Measurements from ENCODE around the gene HBS1L.

The HBS1L gene

DNA sequence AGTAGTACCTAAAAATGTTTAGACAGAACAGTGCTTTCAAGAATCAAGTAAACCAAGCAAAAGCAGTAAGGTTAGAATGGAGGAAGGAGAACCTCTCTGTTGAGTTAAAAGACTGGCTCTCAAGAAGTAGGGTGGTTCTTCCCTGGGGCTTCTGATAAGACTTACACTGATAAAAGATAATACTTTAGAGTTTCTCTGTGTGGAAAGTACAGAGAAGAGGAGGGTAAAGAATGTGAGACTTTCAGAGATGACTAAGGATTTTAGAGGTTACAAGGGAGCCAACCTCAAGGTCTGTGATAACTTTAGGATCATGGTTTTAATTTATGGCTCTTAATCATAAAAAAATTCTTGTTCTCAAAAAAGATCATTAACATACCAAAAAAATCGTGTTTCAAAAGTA, 73.8 kb downstream of the HBS1L start:
- FAIRE-seq (no peak), DNase-seq (ENCODE audit: insufficient read length, low spot score) (no peak)
- TF ChIP-seq POLR2A (IDR thresholded peaks at IDR 0.05; ENCODE audit: low read depth, low read length) (no peak), POU2F2 (IDR thresholded peaks at IDR 0.05; ENCODE audit: low read depth, low read length) (no peak), PAX5 (IDR thresholded peaks at IDR 0.05; ENCODE audit: insufficient read depth, low read length, severe bottlenecking) (no peak), POLR2AphosphoS5 (IDR thresholded peaks at IDR 0.05; ENCODE audit: low read depth, low read length) (no peak), TAF1 (IDR thresholded peaks at IDR 0.05; ENCODE audit: low read depth, low read length) (no peak), SPI1 (IDR thresholded peaks at IDR 0.05; ENCODE audit: low read depth, low read length) (no peak)

DNA sequence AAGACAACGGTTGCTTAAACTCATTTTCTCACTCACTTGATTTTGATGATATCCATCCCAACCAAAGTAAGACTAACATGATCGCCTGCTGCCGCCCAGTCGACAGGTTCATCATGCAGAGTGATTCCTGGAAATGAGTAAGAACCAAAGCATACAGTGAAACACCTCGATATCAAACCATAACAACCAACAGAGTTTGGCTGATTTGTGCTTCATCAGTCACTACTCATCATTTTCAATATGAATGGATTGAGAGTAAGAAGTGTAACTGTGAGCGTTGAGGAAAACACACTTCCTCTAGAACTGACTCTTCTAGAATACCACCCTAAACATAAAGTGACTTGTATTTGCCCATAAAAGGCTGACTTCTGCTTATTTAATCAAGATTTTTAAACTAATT, 75.5 kb downstream of the HBS1L start:
- TF ChIP-seq PAX5 (IDR thresholded peaks at IDR 0.05; ENCODE audit: insufficient read depth, low read length, severe bottlenecking) (no peak), TAF1 (IDR thresholded peaks at IDR 0.05; ENCODE audit: low read depth, low read length) (no peak), SPI1 (IDR thresholded peaks at IDR 0.05; ENCODE audit: low read depth, low read length) (peak; percentile 75)
- FAIRE-seq (peak; percentile 94), DNase-seq (ENCODE audit: insufficient read length, low spot score) (no peak)

DNA sequence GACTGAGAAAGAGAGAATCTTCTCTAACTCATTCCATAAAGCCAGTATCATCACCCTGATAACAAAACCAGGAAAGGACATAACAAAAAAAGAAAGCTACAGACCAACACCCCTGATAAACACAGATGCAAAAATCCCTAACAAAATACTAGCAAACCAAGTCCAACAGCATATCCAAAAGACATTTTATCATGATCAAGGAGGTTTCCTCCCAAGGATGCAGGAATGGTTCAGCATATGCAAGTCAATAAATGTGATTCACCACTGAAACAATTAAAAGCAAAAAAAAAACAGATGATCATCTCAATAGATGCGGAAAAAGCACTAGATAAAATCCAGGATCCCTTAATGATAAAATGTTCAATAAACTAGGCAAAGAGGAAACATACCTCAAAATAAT, 80.3 kb downstream of the HBS1L start:
- DNase-seq (ENCODE audit: insufficient read length, low spot score) = no peak
- TF ChIP-seq SPI1 (IDR thresholded peaks at IDR 0.05; ENCODE audit: low read depth, low read length) (no peak), POLR2AphosphoS5 (IDR thresholded peaks at IDR 0.05; ENCODE audit: low read depth, low read length) (no peak), POU2F2 (IDR thresholded peaks at IDR 0.05; ENCODE audit: low read depth, low read length) (no peak), PAX5 (IDR thresholded peaks at IDR 0.05; ENCODE audit: insufficient read depth, low read length, severe bottlenecking) (no peak), POLR2A (IDR thresholded peaks at IDR 0.05; ENCODE audit: low read depth, low read length) (no peak), TAF1 (IDR thresholded peaks at IDR 0.05; ENCODE audit: low read depth, low read length) (no peak)
- FAIRE-seq = no peak

DNA sequence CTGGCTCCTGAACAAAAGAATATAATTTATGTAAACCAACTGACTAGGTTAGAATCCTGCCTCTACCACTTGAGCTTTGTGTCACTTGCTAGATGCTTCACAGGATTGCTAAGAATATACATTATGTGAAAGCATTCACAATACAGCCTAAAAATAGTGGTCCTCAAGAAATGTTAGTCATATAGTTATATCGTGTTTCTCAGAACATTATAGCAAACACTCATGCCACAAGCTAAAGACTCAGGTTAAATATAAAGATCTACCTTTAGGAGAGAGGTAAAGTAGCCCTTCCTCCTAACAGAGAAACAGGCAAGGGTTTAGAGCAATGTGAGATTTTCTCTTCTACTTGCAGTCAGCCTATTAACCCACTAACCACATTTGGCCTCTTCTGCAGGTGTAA, 86.9 kb downstream of the HBS1L start:
- TF ChIP-seq TAF1 (IDR thresholded peaks at IDR 0.05; ENCODE audit: low read depth, low read length) = no peak
- no peak for TF ChIP-seq SPI1 (IDR thresholded peaks at IDR 0.05; ENCODE audit: low read depth, low read length)
- no peak for TF ChIP-seq POLR2A (IDR thresholded peaks at IDR 0.05; ENCODE audit: low read depth, low read length)
- TF ChIP-seq PAX5 (IDR thresholded peaks at IDR 0.05; ENCODE audit: insufficient read depth, low read length, severe bottlenecking) = no peak
- no peak for TF ChIP-seq POLR2AphosphoS5 (IDR thresholded peaks at IDR 0.05; ENCODE audit: low read depth, low read length)
- no peak for TF ChIP-seq POU2F2 (IDR thresholded peaks at IDR 0.05; ENCODE audit: low read depth, low read length)
- FAIRE-seq (no peak), DNase-seq (ENCODE audit: insufficient read length, low spot score) (no peak)

DNA sequence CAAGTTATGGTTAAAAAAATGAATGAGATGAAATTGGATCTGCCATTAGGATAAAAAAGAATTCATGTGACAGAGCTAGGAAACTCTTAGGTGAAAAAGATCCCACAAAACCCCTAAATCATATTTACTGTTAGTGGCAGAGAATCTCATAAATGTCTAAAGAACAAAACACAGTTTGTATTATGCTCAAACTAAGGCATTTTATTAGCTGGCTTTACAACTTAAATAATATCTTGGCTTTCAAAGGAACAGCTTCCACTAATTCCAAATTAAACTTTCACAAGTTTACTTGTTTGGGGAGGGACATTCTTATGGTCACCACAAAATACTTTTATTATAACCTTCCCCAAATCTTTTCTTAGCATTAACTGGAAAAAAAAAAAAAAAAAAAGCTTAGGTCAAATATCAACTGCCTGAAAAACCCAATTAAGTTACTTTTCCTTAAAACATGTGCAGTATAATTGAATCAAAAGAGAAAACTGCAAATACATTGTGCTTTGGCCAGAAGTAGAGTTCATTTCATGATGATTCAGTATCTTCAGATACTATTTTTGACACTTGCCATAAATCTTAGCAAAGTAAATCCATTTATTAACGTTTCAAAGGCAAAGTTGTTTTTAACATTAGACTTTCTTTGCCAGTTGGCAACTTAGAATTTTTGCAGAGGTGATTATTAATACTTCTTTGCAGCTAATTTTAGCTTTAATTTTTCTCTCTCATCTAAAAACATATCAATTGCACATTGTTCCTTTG, 90.0 kb downstream of the HBS1L start:
- FAIRE-seq (no peak), DNase-seq (ENCODE audit: insufficient read length, low spot score) (no peak)
- TF ChIP-seq POLR2AphosphoS5 (IDR thresholded peaks at IDR 0.05; ENCODE audit: low read depth, low read length) (no peak), TAF1 (IDR thresholded peaks at IDR 0.05; ENCODE audit: low read depth, low read length) (no peak), POLR2A (IDR thresholded peaks at IDR 0.05; ENCODE audit: low read depth, low read length) (no peak), PAX5 (IDR thresholded peaks at IDR 0.05; ENCODE audit: insufficient read depth, low read length, severe bottlenecking) (no peak), SPI1 (IDR thresholded peaks at IDR 0.05; ENCODE audit: low read depth, low read length) (no peak), POU2F2 (IDR thresholded peaks at IDR 0.05; ENCODE audit: low read depth, low read length) (no peak)

- no peak for FAIRE-seq
- no peak for DNase-seq (ENCODE audit: insufficient read length, low spot score)
- TF ChIP-seq SPI1 (IDR thresholded peaks at IDR 0.05; ENCODE audit: low read depth, low read length) (no peak), PAX5 (IDR thresholded peaks at IDR 0.05; ENCODE audit: insufficient read depth, low read length, severe bottlenecking) (no peak), POU2F2 (IDR thresholded peaks at IDR 0.05; ENCODE audit: low read depth, low read length) (no peak), TAF1 (IDR thresholded peaks at IDR 0.05; ENCODE audit: low read depth, low read length) (no peak), POLR2A (IDR thresholded peaks at IDR 0.05; ENCODE audit: low read depth, low read length) (no peak), POLR2AphosphoS5 (IDR thresholded peaks at IDR 0.05; ENCODE audit: low read depth, low read length) (no peak)
Observed at GRCh38 chr6:134962421-134962820, 92.2 kb downstream of the HBS1L start.

- no peak for DNase-seq (ENCODE audit: insufficient read length, low spot score)
- peak; percentile 59 for FAIRE-seq
- TF ChIP-seq POLR2A (IDR thresholded peaks at IDR 0.05; ENCODE audit: low read depth, low read length) (no peak), SPI1 (IDR thresholded peaks at IDR 0.05; ENCODE audit: low read depth, low read length) (no peak), PAX5 (IDR thresholded peaks at IDR 0.05; ENCODE audit: insufficient read depth, low read length, severe bottlenecking) (no peak), POLR2AphosphoS5 (IDR thresholded peaks at IDR 0.05; ENCODE audit: low read depth, low read length) (no peak), POU2F2 (IDR thresholded peaks at IDR 0.05; ENCODE audit: low read depth, low read length) (no peak), TAF1 (IDR thresholded peaks at IDR 0.05; ENCODE audit: low read depth, low read length) (no peak)
Observed at GRCh38 chr6:134961366-134961765, 93.3 kb downstream of the HBS1L start.

- DNase-seq (ENCODE audit: insufficient read length, low spot score) (no peak), FAIRE-seq (no peak)
- TF ChIP-seq SPI1 (IDR thresholded peaks at IDR 0.05; ENCODE audit: low read depth, low read length) (no peak), POLR2AphosphoS5 (IDR thresholded peaks at IDR 0.05; ENCODE audit: low read depth, low read length) (no peak), PAX5 (IDR thresholded peaks at IDR 0.05; ENCODE audit: insufficient read depth, low read length, severe bottlenecking) (no peak), TAF1 (IDR thresholded peaks at IDR 0.05; ENCODE audit: low read depth, low read length) (no peak), POU2F2 (IDR thresholded peaks at IDR 0.05; ENCODE audit: low read depth, low read length) (no peak), POLR2A (IDR thresholded peaks at IDR 0.05; ENCODE audit: low read depth, low read length) (no peak)
Observed at GRCh38 chr6:134959603-134960002, 95.0 kb downstream of the HBS1L start.

DNA sequence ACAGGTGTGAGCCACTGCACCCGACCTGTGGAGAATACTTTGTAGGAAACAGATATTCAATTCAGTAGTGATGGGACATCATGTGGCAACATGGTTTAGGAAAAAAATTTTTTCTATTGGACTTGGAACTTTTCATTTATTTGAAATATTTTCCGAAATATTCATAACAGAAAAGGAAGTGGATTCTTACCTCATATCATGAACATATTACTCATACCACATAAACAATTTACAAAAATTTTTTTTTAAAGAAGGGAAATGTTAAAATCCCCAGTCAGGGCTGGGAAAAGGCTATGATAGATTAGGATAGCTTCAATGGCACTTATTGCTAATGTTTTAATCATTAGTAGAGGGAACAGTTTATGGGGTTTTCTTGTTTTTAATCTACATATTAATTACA, 97.9 kb downstream of the HBS1L start:
- DNase-seq (ENCODE audit: insufficient read length, low spot score) (no peak), FAIRE-seq (no peak)
- TF ChIP-seq POLR2AphosphoS5 (IDR thresholded peaks at IDR 0.05; ENCODE audit: low read depth, low read length) = no peak
- TF ChIP-seq POU2F2 (IDR thresholded peaks at IDR 0.05; ENCODE audit: low read depth, low read length) = no peak
- TF ChIP-seq POLR2A (IDR thresholded peaks at IDR 0.05; ENCODE audit: low read depth, low read length) = no peak
- TF ChIP-seq SPI1 (IDR thresholded peaks at IDR 0.05; ENCODE audit: low read depth, low read length) = no peak
- no peak for TF ChIP-seq TAF1 (IDR thresholded peaks at IDR 0.05; ENCODE audit: low read depth, low read length)
- no peak for TF ChIP-seq PAX5 (IDR thresholded peaks at IDR 0.05; ENCODE audit: insufficient read depth, low read length, severe bottlenecking)

DNA sequence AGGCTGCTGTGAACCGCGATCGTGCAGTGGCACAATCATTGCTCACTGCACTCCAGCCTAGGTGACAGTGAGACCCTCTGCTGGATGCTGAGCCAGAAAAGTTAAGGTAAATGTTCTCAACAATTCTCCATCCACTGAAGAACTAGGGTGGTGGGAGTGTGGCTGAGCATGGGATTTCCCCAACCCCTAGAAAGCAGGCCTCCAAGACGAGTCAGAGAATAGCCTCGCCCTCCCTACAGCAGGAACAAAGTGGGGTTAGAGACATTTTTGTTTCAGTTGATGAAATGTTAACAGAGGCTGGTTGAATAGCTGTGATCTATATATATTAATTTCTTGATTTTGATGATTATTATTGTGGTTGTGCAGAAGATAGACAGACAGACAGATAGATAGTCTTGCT, 98.6 kb downstream of the HBS1L start:
- FAIRE-seq (no peak), DNase-seq (ENCODE audit: insufficient read length, low spot score) (no peak)
- TF ChIP-seq POLR2AphosphoS5 (IDR thresholded peaks at IDR 0.05; ENCODE audit: low read depth, low read length) = no peak
- no peak for TF ChIP-seq PAX5 (IDR thresholded peaks at IDR 0.05; ENCODE audit: insufficient read depth, low read length, severe bottlenecking)
- TF ChIP-seq SPI1 (IDR thresholded peaks at IDR 0.05; ENCODE audit: low read depth, low read length) = no peak
- TF ChIP-seq POLR2A (IDR thresholded peaks at IDR 0.05; ENCODE audit: low read depth, low read length) = no peak
- TF ChIP-seq TAF1 (IDR thresholded peaks at IDR 0.05; ENCODE audit: low read depth, low read length) = no peak
- TF ChIP-seq POU2F2 (IDR thresholded peaks at IDR 0.05; ENCODE audit: low read depth, low read length) = no peak
